VCaP (cell line): ENCODE results near the gene SGCA.

ENCODE experiments used
- H3K27ac ChIP-seq: fragments of 450-650 bp; 2 replicates; pipeline ENCODE4 v1.5.1; 2017
- CTCF ChIP-seq: fragments of 450-650 bp; conservative IDR thresholded peaks from 2 replicates; pipeline ENCODE4 v1.5.1; 2017; ENCODE audit warnings: mild to moderate bottlenecking, moderate library complexity

Gene SGCA

GRCh38 chr17:50166518-50167181 lies 845 bp downstream of the SGCA start:
- no peak for TF ChIP-seq CTCF
- H3K27ac ChIP-seq: no peak overlapping the region

DNA sequence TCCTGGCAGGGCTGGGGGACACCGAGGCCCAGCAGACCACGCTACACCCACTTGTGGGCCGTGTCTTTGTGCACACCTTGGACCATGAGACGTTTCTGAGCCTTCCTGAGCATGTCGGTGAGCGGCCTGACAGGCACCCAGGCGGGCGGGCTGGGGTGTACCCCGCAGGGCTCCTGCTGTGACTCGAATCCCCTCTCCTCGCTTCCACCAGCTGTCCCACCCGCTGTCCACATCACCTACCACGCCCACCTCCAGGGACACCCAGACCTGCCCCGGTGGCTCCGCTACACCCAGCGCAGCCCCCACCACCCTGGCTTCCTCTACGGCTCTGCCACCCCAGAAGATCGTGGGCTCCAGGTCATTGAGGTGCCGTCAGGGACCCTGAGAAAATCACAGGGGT lies 1.6 kb downstream of the SGCA start:
- no peak overlapping the region for H3K27ac ChIP-seq
- no peak for TF ChIP-seq CTCF

GRCh38 chr17:50168319-50168718 lies 2.5 kb downstream of the SGCA start:
- no peak for TF ChIP-seq CTCF
- no peak overlapping the region for H3K27ac ChIP-seq

DNA sequence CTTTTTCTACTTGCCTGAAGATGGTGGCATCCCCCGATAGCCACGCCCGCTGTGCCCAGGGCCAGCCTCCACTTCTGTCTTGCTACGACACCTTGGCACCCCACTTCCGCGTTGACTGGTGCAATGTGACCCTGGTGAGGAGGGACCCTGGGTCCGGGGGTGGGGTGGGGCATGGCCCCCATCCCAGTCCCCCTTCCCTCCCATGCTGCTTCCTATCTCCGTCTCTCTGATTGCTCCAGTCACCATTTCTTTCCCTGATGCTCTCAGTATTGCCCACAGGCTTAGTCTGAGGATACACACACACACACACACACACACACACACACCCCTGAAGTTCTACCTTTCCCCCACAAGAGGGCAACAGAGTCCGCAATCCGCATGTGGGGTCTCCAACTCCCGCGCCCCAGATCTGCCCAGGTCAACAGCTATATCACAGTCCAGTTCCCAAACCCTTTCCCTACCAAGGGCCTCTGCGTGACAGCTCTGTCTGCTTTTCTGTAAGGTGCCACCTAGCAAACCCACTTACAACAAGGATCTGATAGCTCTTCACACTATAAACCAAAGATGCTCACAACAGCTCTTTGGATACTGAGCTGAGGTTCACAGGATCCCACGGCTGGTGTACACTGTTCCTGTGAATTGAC lies 3.4 kb downstream of the SGCA start:
- peak; percentile 88 for TF ChIP-seq CTCF
- no peak overlapping the region for H3K27ac ChIP-seq

- no peak overlapping the region for H3K27ac ChIP-seq
- no peak for TF ChIP-seq CTCF
Measured at GRCh38 chr17:50169881-50170459, 4.2 kb downstream of the SGCA start.

DNA sequence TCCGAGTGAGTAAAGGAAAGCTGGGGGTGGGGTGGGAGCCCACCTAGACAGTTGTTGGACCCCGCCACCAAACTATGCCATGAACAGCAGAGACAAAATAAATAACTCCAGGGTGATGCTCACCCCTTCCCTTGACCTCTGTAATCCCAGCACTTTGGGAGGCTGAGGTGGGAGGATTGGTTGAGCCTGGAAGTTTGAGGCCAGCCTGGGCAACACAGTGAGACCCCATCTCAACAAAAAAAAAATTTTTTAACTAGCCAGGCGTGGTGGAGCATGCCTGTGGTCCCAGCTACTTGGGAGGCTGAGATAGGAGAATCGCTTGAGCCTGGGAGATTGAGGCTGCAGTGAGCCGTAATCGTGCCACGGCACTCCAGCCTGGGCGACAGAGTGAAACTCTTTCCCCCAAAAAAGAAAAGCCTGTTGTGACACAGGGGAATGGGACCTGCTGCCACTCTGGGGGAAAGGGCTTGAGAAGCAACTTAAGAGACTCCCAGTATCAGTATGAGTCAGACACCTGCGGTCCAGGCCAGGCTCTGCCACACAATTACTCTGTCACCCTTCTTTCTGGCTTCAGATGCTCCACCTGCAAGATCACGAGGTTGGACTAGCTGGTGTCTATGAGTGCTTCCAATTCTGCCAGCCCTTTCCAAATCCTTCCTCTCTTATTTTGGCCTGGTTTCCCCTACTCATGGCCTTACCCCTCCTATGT lies 5.0 kb downstream of the SGCA start:
- no peak for TF ChIP-seq CTCF

GRCh38 chr17:50171371-50172071 lies 5.7 kb downstream of the SGCA start:
- H3K27ac ChIP-seq: no peak overlapping the region
- TF ChIP-seq CTCF: no peak

More for the DNA sequence above, 5.0 kb downstream of the SGCA start:
- no peak overlapping the region for H3K27ac ChIP-seq
